Activated CD8-positive, alpha-beta T cell treated with anti-CD3 and anti-CD28 coated beads for 36 hours (primary cell): ENCODE data around the gene RAB20. TPM values are rescaled to one million over a fixed set of nuclear protein-coding genes. Genes with fewer than 3 reads are reported as not detected.

Experiments used
- ATAC-seq: fragments of 200-7000 bp; cut with Tn5 transposase; one replicate; pipeline ENCODE4 v1.10.0; 2021; ENCODE audit warnings: mild to moderate bottlenecking, moderate library complexity
- CTCF ChIA-PET: fragments of 350-600 bp; sonication (Branson Sonifier 250); formaldehyde crosslinking; loops from one replicate; lab custom pipeline; 2021; ENCODE audit warnings: antibody characterized with exemption; lab: Charles Lee
- POLR2A ChIA-PET: fragments of 350-600 bp; sonication (Branson Sonifier 250); formaldehyde crosslinking; loops from one replicate; lab custom pipeline; 2021; ENCODE audit warnings: antibody characterized with exemption; lab: Charles Lee
- DNase-seq: peaks from one replicate; pipeline ENCODE4 v3.0.0-alpha.2; 2020
- H3K27ac Mint-ChIP-seq: one replicate; pipeline ENCODE4 v1.8.0; 2021; ENCODE audit warnings: mild to moderate bottlenecking, mixed read lengths
- H3K27me3 Mint-ChIP-seq: one replicate; pipeline ENCODE4 v1.8.0; 2021; ENCODE audit warnings: mixed read lengths
- H3K36me3 Mint-ChIP-seq: one replicate; pipeline ENCODE4 v1.8.0; 2021; ENCODE audit warnings: low read depth, mixed read lengths
- H3K4me1 Mint-ChIP-seq: one replicate; pipeline ENCODE4 v1.8.0; 2021; ENCODE audit warnings: low read depth, mixed read lengths
- H3K4me3 Mint-ChIP-seq: one replicate; pipeline ENCODE4 v1.8.0; 2021; ENCODE audit warnings: mild to moderate bottlenecking, moderate library complexity, mixed read lengths
- H3K9me3 Mint-ChIP-seq: one replicate; pipeline ENCODE4 v1.8.0; 2021; ENCODE audit warnings: mixed read lengths
- CTCF ChIP-seq: fragments of 200-600 bp; IDR thresholded peaks from one replicate; pipeline ENCODE4 v1.8.0; 2022; ENCODE audit warnings: antibody characterized with exemption, mild to moderate bottlenecking
- intact Hi-C: fragments of 100-400 bp; cut with micrococcal nuclease; formaldehyde crosslinking; loops from one replicate; pipeline ENCODE4 v1.10.0; 2022
- total RNA-seq, 2 experiments: library from RNA; stranded (reverse); gene quantifications; one replicate each; pipeline ENCODE4 v1.2.3, GENCODE V29; 2021

RAB20 gene
- total RNA-seq, 2 experiments from 2014 or later: 10.3 to 11.1 TPM

GRCh38 chr13:110523180-110523579 lies 38.3 kb downstream of the RAB20 start:
- peaks cover 26% of the 10 kb centered on the region for H3K4me1 Mint-ChIP-seq
- TF ChIP-seq CTCF: no peak
- intact Hi-C loops: no loop called here
- CTCF ChIA-PET: no interaction called here
- POLR2A ChIA-PET: no interaction called here
- no peaks in the 10 kb centered on the region for H3K36me3 Mint-ChIP-seq
- no peak for DNase-seq
- H3K27ac Mint-ChIP-seq: no peak overlapping the region
- H3K4me3 Mint-ChIP-seq: no peak overlapping the region
- no peaks in the 10 kb centered on the region for H3K27me3 Mint-ChIP-seq
- no peaks in the 10 kb centered on the region for H3K9me3 Mint-ChIP-seq
- no peak for ATAC-seq

- POLR2A ChIA-PET: no interaction called here
- H3K9me3 Mint-ChIP-seq: no peaks in the 10 kb centered on the region
- peaks cover 26% of the 10 kb centered on the region for H3K4me1 Mint-ChIP-seq
- no peak for DNase-seq
- intact Hi-C loops: no loop called here
- no peak overlapping the region for H3K27ac Mint-ChIP-seq
- no peaks in the 10 kb centered on the region for H3K36me3 Mint-ChIP-seq
- CTCF ChIA-PET: no interaction called here
- no peak for ATAC-seq
- no peak overlapping the region for H3K4me3 Mint-ChIP-seq
- H3K27me3 Mint-ChIP-seq: no peaks in the 10 kb centered on the region
- TF ChIP-seq CTCF: no peak
Observed at GRCh38 chr13:110522721-110523120, 38.8 kb downstream of the RAB20 start.

- DNase-seq (no peak), ATAC-seq (no peak)
- H3K9me3 Mint-ChIP-seq: no peaks in the 10 kb centered on the region
- peaks cover 26% of the 10 kb centered on the region for H3K4me1 Mint-ChIP-seq
- CTCF ChIA-PET: no interaction called here
- H3K36me3 Mint-ChIP-seq: no peaks in the 10 kb centered on the region
- no peak for TF ChIP-seq CTCF
- H3K27me3 Mint-ChIP-seq: peaks cover 4% of the 10 kb centered on the region
- intact Hi-C loops: no loop called here
- H3K27ac Mint-ChIP-seq: no peak overlapping the region
- POLR2A ChIA-PET: no interaction called here
- no peak overlapping the region for H3K4me3 Mint-ChIP-seq
Observed at GRCh38 chr13:110521946-110522345, 39.6 kb downstream of the RAB20 start.

- DNase-seq (no peak), ATAC-seq (no peak)
- Mint-ChIP-seq H3K9me3 (no peaks in the 10 kb centered on the region), H3K36me3 (no peaks in the 10 kb centered on the region), H3K27ac (no peak overlapping the region), H3K4me1 (peaks cover 23% of the 10 kb centered on the region), H3K4me3 (no peak overlapping the region), H3K27me3 (peaks cover 4% of the 10 kb centered on the region)
- ChIA-PET POLR2A (no interaction called here), CTCF (no interaction called here)
- intact Hi-C loops: no loop called here
- no peak for TF ChIP-seq CTCF
Observed at GRCh38 chr13:110521296-110521680, 40.2 kb downstream of the RAB20 start.

GRCh38 chr13:110520431-110521295 lies 40.9 kb downstream of the RAB20 start:
- ATAC-seq (no peak), DNase-seq (no peak)
- Mint-ChIP-seq H3K4me1 (peaks cover 20% of the 10 kb centered on the region), H3K27me3 (peaks cover 4% of the 10 kb centered on the region), H3K9me3 (no peaks in the 10 kb centered on the region), H3K4me3 (no peak overlapping the region), H3K36me3 (no peaks in the 10 kb centered on the region), H3K27ac (no peak overlapping the region)
- TF ChIP-seq CTCF: no peak
- CTCF ChIA-PET: no interaction called here
- POLR2A ChIA-PET: no interaction called here
- intact Hi-C loops: no loop called here
